M059J (cell line): ENCODE results near the gene TGFBR1. TPM values are rescaled to one million over a fixed set of nuclear protein-coding genes. Genes with fewer than 3 reads are reported as not detected.

Source experiments
- DNase-seq: peaks from one replicate; pipeline ENCODE4 v3.0.0-alpha.2; 2012; ENCODE audit warnings: low read depth
- total RNA-seq: library from RNA; depleted of rRNA; stranded (reverse); fragments of >200 nt; shearing (Covaris generic); gene quantifications from 2 replicates; pipeline ENCODE4 v1.2.3, GENCODE V29; 2014

TGFBR1 gene
- total RNA-seq, 1 experiment from 2014 or later = 48.1 TPM

- no peak for DNase-seq
These were observed 1.1 kb downstream of the TGFBR1 start for GRCh38 chr9:99106044-99106375.

- DNase-seq = no peak
These were observed 2.5 kb downstream of the TGFBR1 start for GRCh38 chr9:99107421-99107820.

- no peak for DNase-seq
These were observed 3.2 kb downstream of the TGFBR1 start for GRCh38 chr9:99108131-99108530.

GRCh38 chr9:99109522-99109921 is 4.6 kb downstream of the TGFBR1 start:
- peak; percentile 59 for DNase-seq

GRCh38 chr9:99112750-99113413 is 8.0 kb downstream of the TGFBR1 start:
- no peak for DNase-seq

- no peak for DNase-seq
These were observed 8.6 kb downstream of the TGFBR1 start for GRCh38 chr9:99113414-99114048.

- DNase-seq = peak; percentile 48
These were observed 9.1 kb downstream of the TGFBR1 start for GRCh38 chr9:99114049-99114440.

- DNase-seq = no peak
These were observed 10.1 kb downstream of the TGFBR1 start for GRCh38 chr9:99114846-99115500.

GRCh38 chr9:99116003-99116411 is 11.1 kb downstream of the TGFBR1 start:
- no peak for DNase-seq

GRCh38 chr9:99118782-99119466 is 14.0 kb downstream of the TGFBR1 start:
- no peak for DNase-seq

GRCh38 chr9:99119976-99120655 is 15.2 kb downstream of the TGFBR1 start:
- DNase-seq = no peak

- DNase-seq = no peak
These were observed 16.7 kb downstream of the TGFBR1 start for GRCh38 chr9:99121604-99122003.

- DNase-seq = no peak
These were observed 19.8 kb downstream of the TGFBR1 start for GRCh38 chr9:99124534-99125255.

- DNase-seq = no peak
These were observed 20.5 kb downstream of the TGFBR1 start for GRCh38 chr9:99125446-99125845.

- peak; percentile 49 for DNase-seq
These were observed 21.4 kb downstream of the TGFBR1 start for GRCh38 chr9:99126312-99126711.

GRCh38 chr9:99127356-99128132 is 22.6 kb downstream of the TGFBR1 start:
- DNase-seq = peak; percentile 88

GRCh38 chr9:99128133-99128406 is 23.2 kb downstream of the TGFBR1 start:
- DNase-seq = no peak

- no peak for DNase-seq
These were observed 24.2 kb downstream of the TGFBR1 start for GRCh38 chr9:99129091-99129490.

- no peak for DNase-seq
These were observed 25.2 kb downstream of the TGFBR1 start for GRCh38 chr9:99130069-99130468.

- no peak for DNase-seq
These were observed 28.2 kb downstream of the TGFBR1 start for GRCh38 chr9:99133145-99133544.

- DNase-seq = peak; percentile 83
These were observed 30.0 kb downstream of the TGFBR1 start for GRCh38 chr9:99134893-99135341.
